ENCODE measurements around the gene GOT2. TPM values are rescaled to one million over a fixed set of nuclear protein-coding genes. Genes with fewer than 3 reads are reported as not detected.

Gene GOT2
- total and polyA plus RNA-seq, 2 donors (not counting 1 experiment from before 2014, with no cell fraction given), result 15.8 to 33.6 TPM

DNA sequence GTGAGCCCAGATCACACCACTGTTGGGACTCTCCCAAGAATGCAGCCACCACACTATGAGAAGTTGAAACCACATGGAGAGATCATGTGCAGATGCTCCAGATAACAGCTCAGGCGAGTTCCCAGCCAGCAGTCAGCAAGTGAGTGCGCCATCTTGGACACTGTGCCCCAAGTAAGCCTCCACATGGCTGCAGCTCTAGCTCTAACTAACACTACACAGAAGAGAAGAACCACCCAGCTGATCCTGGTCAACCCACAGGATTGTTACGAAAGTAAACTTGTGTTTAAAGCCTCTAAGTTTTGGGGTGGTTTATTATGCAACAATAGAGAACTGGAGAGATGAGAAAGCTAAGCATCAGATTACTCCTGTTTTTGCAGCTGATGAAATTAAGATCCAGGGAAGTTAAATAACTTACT is 75.3 kb downstream of the GOT2 start:
- 86% methylated on average over 2 of the region's 3 CpGs for WGBS (ENCODE audit: insufficient coverage)
- H3K27me3 ChIP-seq (replicated peaks in 1 of 4; ENCODE audit: control extremely low read depth in 1 of 4, control insufficient read depth in 3 of 4, insufficient read depth in 4 of 4, low read length in 3 of 4), result no peaks in the 10 kb centered on the region
- H3K9me3 Mint-ChIP-seq (ENCODE audit: insufficient read depth), result no peaks in the 10 kb centered on the region
- H4K20me1 ChIP-seq (ENCODE audit: control insufficient read depth, insufficient read depth, low read length, poor library complexity, severe bottlenecking), result no peaks in the 10 kb centered on the region
- TF ChIP-seq, protein P1, sequence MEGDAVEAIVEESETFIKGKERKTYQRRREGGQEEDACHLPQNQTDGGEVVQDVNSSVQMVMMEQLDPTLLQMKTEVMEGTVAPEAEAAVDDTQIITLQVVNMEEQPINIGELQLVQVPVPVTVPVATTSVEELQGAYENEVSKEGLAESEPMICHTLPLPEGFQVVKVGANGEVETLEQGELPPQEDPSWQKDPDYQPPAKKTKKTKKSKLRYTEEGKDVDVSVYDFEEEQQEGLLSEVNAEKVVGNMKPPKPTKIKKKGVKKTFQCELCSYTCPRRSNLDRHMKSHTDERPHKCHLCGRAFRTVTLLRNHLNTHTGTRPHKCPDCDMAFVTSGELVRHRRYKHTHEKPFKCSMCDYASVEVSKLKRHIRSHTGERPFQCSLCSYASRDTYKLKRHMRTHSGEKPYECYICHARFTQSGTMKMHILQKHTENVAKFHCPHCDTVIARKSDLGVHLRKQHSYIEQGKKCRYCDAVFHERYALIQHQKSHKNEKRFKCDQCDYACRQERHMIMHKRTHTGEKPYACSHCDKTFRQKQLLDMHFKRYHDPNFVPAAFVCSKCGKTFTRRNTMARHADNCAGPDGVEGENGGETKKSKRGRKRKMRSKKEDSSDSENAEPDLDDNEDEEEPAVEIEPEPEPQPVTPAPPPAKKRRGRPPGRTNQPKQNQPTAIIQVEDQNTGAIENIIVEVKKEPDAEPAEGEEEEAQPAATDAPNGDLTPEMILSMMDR (IDR thresholded peaks at IDR 0.05), result no peak
- no peak for TF ChIP-seq EZH2 (IDR thresholded peaks at IDR 0.05; ENCODE audit: borderline replicate concordance, insufficient read depth, low read depth, low read length, poor library complexity, severe bottlenecking)
- H3K27ac Mint-ChIP-seq, result no peak overlapping the region
- H3K9me3 ChIP-seq (ENCODE audit: control extremely low read depth in 1 of 3, control insufficient read depth in 2 of 3, insufficient read depth in 1 of 3, low read length in 2 of 3), result no peaks in the 10 kb centered on the region
- H3K27ac ChIP-seq (ENCODE audit: low read length in 2 of 2), result no peak overlapping the region
- no peak overlapping the region for H3K4me2 ChIP-seq (replicated peaks; ENCODE audit: low read depth, low read length, poor library complexity, severe bottlenecking)
- no peak for DNase-seq
- no peaks in the 10 kb centered on the region for H3K36me3 ChIP-seq (replicated peaks in 1 of 2; ENCODE audit: control extremely low read depth in 1 of 2, control insufficient read depth in 1 of 2, extremely low read depth in 1 of 2, insufficient read depth in 2 of 2, low read length in 1 of 2)
- no peaks in the 10 kb centered on the region for H3K4me1 Mint-ChIP-seq
- H3K27me3 Mint-ChIP-seq, result peaks cover 10% of the 10 kb centered on the region
- CTCF ChIA-PET, result interaction anchor here (0.8 to 1.5 kb wide), 3 partner anchors 97 to 322 kb away, joined by 3 to 8 read pairs (median 4); no protein-coding TSS in a partner anchor
- no peak for ATAC-seq (ENCODE audit: low read depth)
- no peak overlapping the region for H3K9ac ChIP-seq (ENCODE audit: low read length)
- intact Hi-C loops (cut with micrococcal nuclease), result no loop called here
- H3K4me3 ChIP-seq (ENCODE audit: control extremely low read depth in 1 of 5, extremely low read depth in 1 of 5, insufficient read depth in 1 of 5, low read depth in 2 of 5, low read length in 4 of 5), result no peak overlapping the region
- no peak overlapping the region for H3K4me3 Mint-ChIP-seq
- no peaks in the 10 kb centered on the region for H3K79me2 ChIP-seq (ENCODE audit: control insufficient read depth, insufficient read depth, low read length)
- POLR2A ChIA-PET, result no interaction called here
- H2AFZ ChIP-seq (ENCODE audit: insufficient read depth, low read depth, low read length, poor library complexity, severe bottlenecking), result no peak overlapping the region
- H3K4me1 ChIP-seq (ENCODE audit: control insufficient read depth in 2 of 2, insufficient read depth in 2 of 2, low read length in 2 of 2), result no peaks in the 10 kb centered on the region

Small RNAs within 50 kb of the gene (small RNA-seq; reads per million reads assigned to genes)
- gene RN7SL143P (ENCODE audit: insufficient read length, low read depth, low replicate concordance) (not detected), gene RNU6-1155P (ENCODE audit: insufficient read length, low read depth, low replicate concordance) (not detected)

Other genes starting within 250 kb of the GOT2 start
- gene NDRG4, start 234.2 kb downstream of the GOT2 start, total RNA-seq, result 0.96 and 3.6 TPM in 2 replicates
- 0.97 and 1.1 TPM in 2 replicates for gene NDRG4, start 234.2 kb downstream of the GOT2 start, polyA plus RNA-seq
- 37.4 and 41.0 TPM in 2 replicates for gene SETD6, start 218.8 kb downstream of the GOT2 start, total RNA-seq
- gene SETD6, start 218.8 kb downstream of the GOT2 start, polyA plus RNA-seq, result 24.2 and 26.5 TPM in 2 replicates
- gene CNOT1, start 104.5 kb downstream of the GOT2 start, total RNA-seq, result 246 and 268 TPM in 2 replicates
- 211 and 374 TPM in 2 replicates for gene CNOT1, start 104.5 kb downstream of the GOT2 start, polyA plus RNA-seq
- 18.0 and 23.9 TPM in 2 replicates for gene SLC38A7, start 49.5 kb downstream of the GOT2 start, total RNA-seq
- 7.9 and 8.3 TPM in 2 replicates for gene SLC38A7, start 49.5 kb downstream of the GOT2 start, polyA plus RNA-seq